HCT116 (cell line): ENCODE data around the gene AGAP6. TPM values are rescaled to one million over a fixed set of nuclear protein-coding genes. Genes with fewer than 3 reads are reported as not detected.
"Not testable (repeated sequence)": the region's sequence is repeated elsewhere in the genome, so short reads cannot be mapped to it uniquely, and the experiment has no call there.

Experiments
- ATAC-seq: fragments of 200-7000 bp; cut with Tn5 transposase; 2 replicates; pipeline ENCODE4 v1.9.1; 2020; ENCODE audit warnings: mild to moderate bottlenecking, moderate library complexity
- BruUV-seq: library from RNA; stranded (reverse); fragments of 400-500 nt; replicated peaks from 2 replicates; lab custom pipeline; 2021; lab: Mats Ljungman, UMichigan
- CTCF ChIA-PET: fragments of 300-600 bp; sonication (Branson Sonifier 250); formaldehyde crosslinking; loops from one replicate; lab custom pipeline; 2021; ENCODE audit warnings: antibody characterized with exemption; lab: Charles Lee
- POLR2A ChIA-PET: fragments of 300-600, 350-600 bp; sonication (Branson Sonifier 250); formaldehyde crosslinking; loops from one replicate; lab custom pipeline; 2021; ENCODE audit warnings: antibody characterized with exemption; lab: Charles Lee
- RAD21 ChIA-PET, 2 experiments: fragments of 300-600 bp; sonication (Branson Sonifier 250); formaldehyde crosslinking; loops; one replicate each; lab custom pipeline; 2023; ENCODE audit warnings: low total read pairs in 2 of 2; ENCODE audit not compliant: uncharacterized antibody in 2 of 2, unreplicated experiment in 2 of 2, low non-redundant PET in 1 of 2; lab: Charles Lee
- DNase-seq: peaks from one replicate; pipeline ENCODE4 v3.0.0-alpha.2; 2010; ENCODE audit warnings: low read depth, low spot score
- H2AFZ ChIP-seq: fragments of 200-600 bp; shearing (Covaris generic), sonication (generic); 2 replicates; pipeline ENCODE4 v1.6.1; 2017; ENCODE audit warnings: low read depth, mixed run types, mixed read lengths, antibody characterized with exemption, low read length; ENCODE audit not compliant: poor library complexity, severe bottlenecking
- H3K27ac ChIP-seq: 2 replicates; pipeline ENCODE4 v1.5.1; 2012; ENCODE audit warnings: low read depth, low read length
- H3K27me3 ChIP-seq: fragments of 200-600 bp; sonication (generic); 2 replicates; pipeline ENCODE4 v1.6.1; 2016; ENCODE audit warnings: mixed run types, low read length, mixed read lengths; ENCODE audit not compliant: insufficient read depth
- H3K36me3 ChIP-seq, 2 experiments: fragments of 200-500 bp in 1 of 2; fragments of 200-600 bp in 1 of 2; sonication (Bioruptor generic) in 1 of 2; sonication (generic) in 1 of 2; 2 replicates each; pipeline versions ENCODE4 v1.5.1 to v1.6.1; 2014 to 2016; ENCODE audit warnings: low read length in 2 of 2, inconsistent platforms in 1 of 2, mixed read lengths in 1 of 2, mixed run types in 1 of 2; ENCODE audit not compliant: insufficient read depth in 2 of 2, control insufficient read depth in 1 of 2
- H3K4me1 ChIP-seq, 2 experiments: fragments of 200-600 bp in 1 of 2; sonication (generic) in 1 of 2; 2 replicates each; pipeline versions ENCODE4 v1.5.1 to v1.6.1; 2012 to 2017; ENCODE audit warnings: low read length in 2 of 2, inconsistent platforms in 1 of 2, mild to moderate bottlenecking in 1 of 2, mixed read lengths in 1 of 2, mixed run types in 1 of 2, moderate library complexity in 1 of 2; ENCODE audit not compliant: insufficient read depth in 2 of 2, control insufficient read depth in 1 of 2
- H3K4me2 ChIP-seq: fragments of 200-600 bp; sonication (generic); 2 replicates; pipeline ENCODE4 v1.6.1; 2017; ENCODE audit warnings: mixed run types, low read length, mixed read lengths
- H3K4me3 ChIP-seq, 2 experiments: fragments of 200-600 bp in 1 of 2; sonication (generic) in 1 of 2; replicated peaks in 1 of 2; 2 replicates each; pipeline ENCODE4 v1.5.1; 2011 to 2016; ENCODE audit warnings: low read length in 2 of 2, control low read depth in 1 of 2, low read depth in 1 of 2, mild to moderate bottlenecking in 1 of 2, mixed read lengths in 1 of 2, mixed run types in 1 of 2
- H3K79me2 ChIP-seq: fragments of 200-600 bp; sonication (generic); 2 replicates; pipeline ENCODE4 v1.6.1; 2017; ENCODE audit warnings: mild to moderate bottlenecking, mixed run types, low read length, moderate library complexity, mixed read lengths; ENCODE audit not compliant: insufficient read depth
- H3K9ac ChIP-seq: fragments of 200-600 bp; sonication (generic); 2 replicates; pipeline ENCODE4 v1.6.1; 2016; ENCODE audit warnings: low read length, mixed read lengths
- H3K9me2 ChIP-seq: fragments of 200-600 bp; sonication (generic), shearing (Covaris generic); 2 replicates; pipeline ENCODE4 v1.6.1; 2017; ENCODE audit warnings: mixed run types, mild to moderate bottlenecking, moderate library complexity; ENCODE audit not compliant: insufficient read depth
- H3K9me3 ChIP-seq, 2 experiments: fragments of 200-500 bp in 1 of 2; fragments of 200-600 bp in 1 of 2; sonication (Bioruptor generic) in 1 of 2; sonication (generic) in 1 of 2; 2 replicates each; pipeline ENCODE4 v1.6.1; 2014 to 2017; ENCODE audit warnings: low read length in 2 of 2, mixed read lengths in 2 of 2, inconsistent platforms in 1 of 2, low read depth in 1 of 2, mild to moderate bottlenecking in 1 of 2, mixed run types in 1 of 2, moderate library complexity in 1 of 2; ENCODE audit not compliant: control insufficient read depth in 1 of 2, insufficient read depth in 1 of 2
- H4K20me1 ChIP-seq: fragments of 200-600 bp; sonication (generic), shearing (Covaris generic); 2 replicates; pipeline ENCODE4 v1.6.1; 2017; ENCODE audit warnings: mixed run types, mild to moderate bottlenecking, moderate library complexity; ENCODE audit not compliant: insufficient read depth
- intact Hi-C: fragments of 100-400 bp; cut with micrococcal nuclease; formaldehyde crosslinking; loops from 2 replicates; pipeline ENCODE4 v1.10.0; 2022
- total RNA-seq: library from RNA; stranded (reverse); gene quantifications from one replicate; pipeline ENCODE4 v1.2.1, GENCODE V29; 2021; ENCODE audit not compliant: unreplicated experiment

The AGAP6 gene
- total RNA-seq, 1 experiment from 2014 or later = 13.1 TPM

- H3K9me3 ChIP-seq, H3K9ac ChIP-seq, ATAC-seq, intact Hi-C loops, H2AFZ ChIP-seq, H3K27me3 ChIP-seq, RAD21 ChIA-PET, POLR2A ChIA-PET, H3K4me3 ChIP-seq, H3K36me3 ChIP-seq, H3K4me1 ChIP-seq, H3K4me2 ChIP-seq, H3K79me2 ChIP-seq, H3K9me2 ChIP-seq, DNase-seq, CTCF ChIA-PET, H4K20me1 ChIP-seq, H3K27ac ChIP-seq, BruUV-seq: not testable (repeated sequence)
Observed at GRCh38 chr10:49977756-49978155, 10.4 kb upstream of the AGAP6 start.

DNA sequence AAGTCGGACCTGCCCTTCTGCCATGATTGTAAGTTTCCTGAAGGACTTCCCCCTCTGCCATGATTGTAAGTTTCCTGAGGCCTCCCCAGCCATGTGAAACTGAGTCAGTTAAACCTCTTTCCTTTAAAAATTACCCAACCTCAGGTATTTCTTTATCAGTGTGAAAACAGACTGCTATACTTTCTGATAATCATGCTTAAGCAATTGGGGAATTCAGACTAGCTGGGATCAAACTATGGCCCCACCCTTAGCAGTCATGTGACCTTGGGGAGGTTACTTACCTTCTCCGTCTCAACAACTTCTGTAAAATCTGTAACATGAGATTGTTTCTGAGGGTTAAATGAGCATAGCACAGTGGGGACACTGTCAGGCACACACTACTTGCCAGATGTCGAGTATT is 999 bp upstream of the AGAP6 start:
- H3K27me3 ChIP-seq, DNase-seq, CTCF ChIA-PET, H3K36me3 ChIP-seq, H3K4me1 ChIP-seq, BruUV-seq, POLR2A ChIA-PET, H3K27ac ChIP-seq, intact Hi-C loops, ATAC-seq, H3K9ac ChIP-seq, H3K9me3 ChIP-seq, H3K4me2 ChIP-seq, H2AFZ ChIP-seq, H3K9me2 ChIP-seq, H4K20me1 ChIP-seq, H3K79me2 ChIP-seq, H3K4me3 ChIP-seq, RAD21 ChIA-PET: not testable (repeated sequence)

DNA sequence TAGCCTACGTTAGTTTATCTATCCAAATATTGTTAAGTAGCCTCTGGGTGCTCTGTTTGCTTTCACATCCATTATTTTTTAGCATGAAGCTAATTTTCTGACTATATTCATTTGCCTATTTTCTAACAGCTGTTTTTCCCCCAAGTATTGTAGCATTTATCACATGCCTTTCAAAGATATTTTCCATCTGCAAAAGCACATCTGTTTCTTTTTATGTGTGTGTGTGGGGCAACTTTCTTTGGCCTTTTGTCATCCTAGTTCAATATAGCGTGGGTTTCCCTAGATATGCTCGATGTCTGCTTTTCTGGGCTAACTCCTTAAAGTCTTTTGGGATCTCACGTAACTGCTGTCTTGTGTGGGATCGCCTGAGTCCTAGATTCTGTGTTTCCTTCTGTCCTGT is 7.1 kb downstream of the AGAP6 start:
- H3K9ac ChIP-seq, H3K4me3 ChIP-seq, H4K20me1 ChIP-seq, H2AFZ ChIP-seq, CTCF ChIA-PET, H3K9me2 ChIP-seq, RAD21 ChIA-PET, H3K9me3 ChIP-seq, H3K4me1 ChIP-seq, POLR2A ChIA-PET, intact Hi-C loops, BruUV-seq, DNase-seq, H3K27me3 ChIP-seq, H3K4me2 ChIP-seq, ATAC-seq, H3K27ac ChIP-seq, H3K36me3 ChIP-seq, H3K79me2 ChIP-seq: not testable (repeated sequence)

DNA sequence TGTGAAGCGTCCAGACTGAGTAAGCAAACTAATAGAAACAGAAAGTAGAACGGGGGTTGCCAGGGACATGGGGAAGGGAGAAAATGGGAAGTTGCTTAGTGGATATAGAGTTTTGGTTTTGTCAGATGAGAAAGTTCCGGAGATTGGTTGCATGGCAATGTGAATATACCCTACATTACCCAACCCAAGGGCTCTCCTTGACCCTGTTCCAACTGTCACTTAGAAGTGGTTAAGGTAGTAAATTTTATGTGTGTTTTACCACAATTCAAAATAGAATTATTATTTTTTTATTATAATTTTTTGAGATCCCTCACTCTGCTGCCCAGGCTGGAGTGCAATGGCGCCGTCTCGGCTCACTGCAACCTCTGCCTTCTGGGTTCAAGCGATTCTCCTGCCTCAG is 25.8 kb downstream of the AGAP6 start:
- H4K20me1 ChIP-seq, H3K9ac ChIP-seq, DNase-seq, POLR2A ChIA-PET, H2AFZ ChIP-seq, H3K27me3 ChIP-seq, H3K9me3 ChIP-seq, BruUV-seq, H3K9me2 ChIP-seq, H3K4me1 ChIP-seq, H3K36me3 ChIP-seq, H3K4me2 ChIP-seq, H3K79me2 ChIP-seq, ATAC-seq, H3K27ac ChIP-seq, RAD21 ChIA-PET, CTCF ChIA-PET, H3K4me3 ChIP-seq, intact Hi-C loops: not testable (repeated sequence)
